Smooth muscle cell (in vitro differentiated cells): ENCODE results near the gene NME9. TPM values are rescaled to one million over a fixed set of nuclear protein-coding genes. Genes with fewer than 3 reads are reported as not detected.

Source experiments
- DNase-seq: peaks from one replicate; lab custom pipeline; 2025; ENCODE audit not compliant: unreplicated experiment; lab: John Stamatoyannopoulos, UW
- H2AFZ ChIP-seq: fragments of 200-600 bp; sonication (generic); 2 replicates; pipeline ENCODE4 v1.6.0; 2016; ENCODE audit warnings: antibody characterized with exemption, low read depth, mild to moderate bottlenecking
- H3F3A ChIP-seq: fragments of 200-600 bp; sonication (generic); 2 replicates; pipeline ENCODE4 v1.6.0; 2017; ENCODE audit warnings: antibody characterized with exemption, low read depth
- H3K27ac ChIP-seq: fragments of 200-600 bp; sonication (generic); 2 replicates; pipeline ENCODE4 v1.5.1; 2016; ENCODE audit warnings: low read depth, mild to moderate bottlenecking
- H3K27me3 ChIP-seq: fragments of 200-600 bp; sonication (generic); 2 replicates; pipeline ENCODE4 v1.6.1; 2016; ENCODE audit warnings: low read depth, mild to moderate bottlenecking
- H3K36me3 ChIP-seq: fragments of 200-600 bp; sonication (generic); 2 replicates; pipeline ENCODE4 v1.5.1; 2016; ENCODE audit warnings: low read depth
- H3K4me1 ChIP-seq: fragments of 200-600 bp; sonication (generic); 2 replicates; pipeline ENCODE4 v1.5.1; 2016; ENCODE audit warnings: low read depth
- H3K4me2 ChIP-seq: fragments of 200-600 bp; sonication (generic); 2 replicates; pipeline ENCODE4 v1.6.0; 2016; ENCODE audit warnings: mild to moderate bottlenecking
- H3K4me3 ChIP-seq: fragments of 200-600 bp; sonication (generic); 2 replicates; pipeline ENCODE4 v1.5.1; 2016; ENCODE audit warnings: mild to moderate bottlenecking
- H3K79me2 ChIP-seq: fragments of 200-600 bp; sonication (generic); 2 replicates; pipeline ENCODE4 v1.6.0; 2016; ENCODE audit warnings: low read depth, mild to moderate bottlenecking
- H3K9ac ChIP-seq: fragments of 200-600 bp; sonication (generic); 2 replicates; pipeline ENCODE4 v1.6.0; 2016; ENCODE audit warnings: low read depth
- H3K9me3 ChIP-seq: fragments of 200-600 bp; sonication (generic); replicated peaks from 2 replicates; pipeline ENCODE4 v1.5.1; 2016; ENCODE audit warnings: low read depth
- H4K20me1 ChIP-seq: fragments of 200-600 bp; sonication (generic); 2 replicates; pipeline ENCODE4 v1.6.0; 2016; ENCODE audit warnings: low read depth
- CTCF ChIP-seq: fragments of 200-600 bp; sonication (generic); IDR thresholded peaks from 2 replicates; pipeline ENCODE4 v1.5.1; 2017; ENCODE audit warnings: borderline replicate concordance, mild to moderate bottlenecking, antibody characterized with exemption; ENCODE audit not compliant: insufficient read depth, poor library complexity, severe bottlenecking
- WGBS: methylation state at CpG from one replicate; pipeline ENCODE4 v1.1.7; 2016; ENCODE audit warnings: low lambda C conversion rate; 5-methylcytosine and 5-hydroxymethylcytosine counted together
- polyA plus RNA-seq: library from polyadenylated mRNA; unstranded; fragments of >200 nt; fragmentation: Nextera tagmentation; extraction: Ambion mirVana; gene quantifications from 2 replicates; pipeline ENCODE4 v1.2.1, GENCODE V29; 2016
- total RNA-seq: library from RNA; depleted of rRNA; stranded (reverse); fragments of >200 nt; gene quantifications from 2 replicates; pipeline ENCODE4 v1.2.3, GENCODE V29; 2014

NME9 gene
- total and polyA plus RNA-seq, 2 experiments from 2014 or later = not detected

- Histone ChIP-seq H3K27ac (no peak overlapping the region), H3K36me3 (no peaks in the 10 kb centered on the region), H3F3A (no peaks in the 10 kb centered on the region), H3K4me2 (no peak overlapping the region), H3K9me3 (no peaks in the 10 kb centered on the region), H3K79me2 (no peaks in the 10 kb centered on the region), H3K4me1 (no peaks in the 10 kb centered on the region), H3K27me3 (no peaks in the 10 kb centered on the region), H3K9ac (no peak overlapping the region), H3K4me3 (no peak overlapping the region), H4K20me1 (peaks cover 30% of the 10 kb centered on the region), H2AFZ (no peak overlapping the region)
- TF ChIP-seq CTCF = no peak
- no peak for DNase-seq
- WGBS = 82% methylated on average over 9 of the region's 9 CpGs
These were observed 41.7 kb upstream of the NME9 start for GRCh38 chr3:138371070-138371965.

- H4K20me1 ChIP-seq = peaks cover 39% of the 10 kb centered on the region
These were observed 40.7 kb upstream of the NME9 start for GRCh38 chr3:138370321-138370720.

GRCh38 chr3:138369151-138369900 is 39.7 kb upstream of the NME9 start:
- no peak for DNase-seq
- TF ChIP-seq CTCF = no peak
- 98% methylated on average over 8 of the region's 8 CpGs for WGBS
- Histone ChIP-seq H3K27ac (no peak overlapping the region), H3K4me2 (no peak overlapping the region), H3K4me1 (no peaks in the 10 kb centered on the region), H3K27me3 (no peaks in the 10 kb centered on the region), H3K79me2 (no peaks in the 10 kb centered on the region), H3K4me3 (no peak overlapping the region), H3F3A (no peaks in the 10 kb centered on the region), H3K9ac (no peak overlapping the region), H4K20me1 (peaks cover 49% of the 10 kb centered on the region), H3K9me3 (no peaks in the 10 kb centered on the region), H2AFZ (no peak overlapping the region), H3K36me3 (no peaks in the 10 kb centered on the region)

More at GRCh38 chr3:138370321-138370720, 40.7 kb upstream of the NME9 start:
- no peaks in the 10 kb centered on the region for H3K36me3 ChIP-seq
- no peaks in the 10 kb centered on the region for H3K79me2 ChIP-seq
- H3K9ac ChIP-seq = no peak overlapping the region
- 89% methylated on average over 8 of the region's 8 CpGs for WGBS
- no peak overlapping the region for H3K27ac ChIP-seq
- no peaks in the 10 kb centered on the region for H3K4me1 ChIP-seq
- no peaks in the 10 kb centered on the region for H3F3A ChIP-seq
- no peaks in the 10 kb centered on the region for H3K9me3 ChIP-seq
- H3K4me2 ChIP-seq = no peak overlapping the region
- TF ChIP-seq CTCF = no peak
- no peak overlapping the region for H3K4me3 ChIP-seq
- no peak for DNase-seq
- no peaks in the 10 kb centered on the region for H3K27me3 ChIP-seq
- no peak overlapping the region for H2AFZ ChIP-seq
